B cell (primary cell): ENCODE results near the gene HYOU1. TPM values are rescaled to one million over a fixed set of nuclear protein-coding genes. Genes with fewer than 3 reads are reported as not detected.

Source experiments
- ATAC-seq: fragments of 200-7000 bp; cut with Tn5 transposase; one replicate; pipeline ENCODE4 v1.10.0; 2021; ENCODE audit warnings: low read depth, mild to moderate bottlenecking, moderate number of reproducible peaks, moderate library complexity
- CTCF ChIA-PET: fragments of 350-600 bp; sonication (Branson Sonifier 250); formaldehyde crosslinking; loops from one replicate; lab custom pipeline; 2021; ENCODE audit warnings: antibody characterized with exemption, inconsistent platforms; lab: Charles Lee
- POLR2A ChIA-PET: fragments of 350-600 bp; sonication (Branson Sonifier 250); formaldehyde crosslinking; loops from one replicate; lab custom pipeline; 2021; ENCODE audit warnings: antibody characterized with exemption; lab: Charles Lee
- DNase-seq: peaks from one replicate; pipeline ENCODE4 v3.0.0; 2013
- H2AFZ ChIP-seq: 2 replicates; pipeline ENCODE4 v1.6.1; 2012; ENCODE audit warnings: mild to moderate bottlenecking, low read depth, low read length; ENCODE audit not compliant: insufficient read depth, poor library complexity, severe bottlenecking
- H3K27ac ChIP-seq, 2 donors: 1 replicate in 1 of 2; 2 replicates in 1 of 2; pipeline ENCODE4 v1.5.1; 2012 to 2013; ENCODE audit warnings: low read length in 2 of 2, mild to moderate bottlenecking in 2 of 2, moderate library complexity in 1 of 2
- H3K27me3 ChIP-seq, 4 experiments: fragments of 200-600 bp in 1 of 4; sonication (generic) in 1 of 4; replicated peaks in 1 of 4; 1 replicate in 2 of 4; 2 replicates in 2 of 4; pipeline versions ENCODE4 v1.6.1 to v1.7.0; 2013 to 2016; ENCODE audit warnings: low read length in 3 of 4, mild to moderate bottlenecking in 2 of 4, mixed read lengths in 1 of 4, moderate library complexity in 1 of 4; ENCODE audit not compliant: insufficient read depth in 4 of 4, control insufficient read depth in 3 of 4; ENCODE audit errors: control extremely low read depth in 1 of 4
- H3K36me3 ChIP-seq, 2 experiments: replicated peaks in 1 of 2; 1 replicate in 1 of 2; 2 replicates in 1 of 2; pipeline versions ENCODE4 v1.6.1 to v1.7.1; 2013; ENCODE audit warnings: low read length in 1 of 2; ENCODE audit not compliant: insufficient read depth in 2 of 2, control insufficient read depth in 1 of 2; ENCODE audit errors: control extremely low read depth in 1 of 2, extremely low read depth in 1 of 2
- H3K4me1 ChIP-seq, 2 donors: fragments of 200-600 bp in 1 of 2; sonication (generic) in 1 of 2; 1 replicate in 1 of 2; 2 replicates in 1 of 2; pipeline versions ENCODE4 v1.5.1 to v1.6.1; 2013 to 2017; ENCODE audit warnings: low read length in 2 of 2; ENCODE audit not compliant: control insufficient read depth in 2 of 2, insufficient read depth in 2 of 2
- H3K4me2 ChIP-seq: replicated peaks from 2 replicates; pipeline ENCODE3; 2012; ENCODE audit warnings: mild to moderate bottlenecking, low read depth, low read length; ENCODE audit not compliant: poor library complexity, severe bottlenecking
- H3K4me3 ChIP-seq, 5 experiments: fragments of 200-600 bp in 1 of 5; sonication (generic) in 1 of 5; 1 replicate in 3 of 5; 2 replicates in 2 of 5; pipeline versions ENCODE4 v1.5.1 to v1.7.0; 2011 to 2016; ENCODE audit warnings: low read length in 4 of 5, mild to moderate bottlenecking in 4 of 5, low read depth in 2 of 5, control low read depth in 1 of 5, moderate library complexity in 1 of 5; ENCODE audit not compliant: insufficient read depth in 1 of 5; ENCODE audit errors: control extremely low read depth in 1 of 5, extremely low read depth in 1 of 5
- H3K79me2 ChIP-seq: fragments of 200-600 bp; sonication (generic); one replicate; pipeline ENCODE4 v1.6.0; 2016; ENCODE audit warnings: low read length; ENCODE audit not compliant: control insufficient read depth, insufficient read depth
- H3K9ac ChIP-seq: fragments of 200-600 bp; sonication (generic); 2 replicates; pipeline ENCODE4 v1.6.1; 2017; ENCODE audit warnings: mild to moderate bottlenecking, low read length, moderate library complexity
- H3K9me3 ChIP-seq, 3 donors: one replicate each; pipeline versions ENCODE4 v1.6.1 to v1.7.1; 2013; ENCODE audit warnings: low read length in 2 of 3; ENCODE audit not compliant: control insufficient read depth in 2 of 3, insufficient read depth in 1 of 3; ENCODE audit errors: control extremely low read depth in 1 of 3
- H4K20me1 ChIP-seq: 2 replicates; pipeline ENCODE4 v1.6.0; 2012; ENCODE audit warnings: mild to moderate bottlenecking, low read length; ENCODE audit not compliant: insufficient read depth, control insufficient read depth, poor library complexity, severe bottlenecking
- H3K27ac Mint-ChIP-seq: one replicate; pipeline ENCODE4 v1.8.0; 2021; ENCODE audit warnings: mixed read lengths
- H3K27me3 Mint-ChIP-seq: one replicate; pipeline ENCODE4 v1.8.0; 2021; ENCODE audit warnings: mixed read lengths
- H3K4me1 Mint-ChIP-seq: one replicate; pipeline ENCODE4 v1.8.0; 2021; ENCODE audit warnings: mixed read lengths
- H3K4me3 Mint-ChIP-seq: one replicate; pipeline ENCODE4 v1.8.0; 2021; ENCODE audit warnings: mixed read lengths
- H3K9me3 Mint-ChIP-seq: one replicate; pipeline ENCODE4 v1.8.0; 2022; ENCODE audit warnings: mixed read lengths; ENCODE audit not compliant: insufficient read depth
- CTCF ChIP-seq: fragments of 200-600 bp; IDR thresholded peaks from one replicate; pipeline ENCODE4 v1.8.0; 2022; ENCODE audit warnings: antibody characterized with exemption, mild to moderate bottlenecking
- EZH2 ChIP-seq: IDR thresholded peaks from 2 replicates; pipeline ENCODE4 v1.6.1; 2012; ENCODE audit warnings: borderline replicate concordance, low read depth, mild to moderate bottlenecking, moderate library complexity, low read length; ENCODE audit not compliant: insufficient read depth, poor library complexity, severe bottlenecking
- WGBS: methylation state at CpG from one replicate; pipeline ENCODE4 v1.1.5; 2013; ENCODE audit warnings: missing lambda C conversion rate; ENCODE audit not compliant: insufficient coverage; 5-methylcytosine and 5-hydroxymethylcytosine counted together
- intact Hi-C: fragments of 100-400 bp; cut with micrococcal nuclease; formaldehyde crosslinking; loops from one replicate; pipeline ENCODE4 v1.10.0; 2022
- polyA plus RNA-seq: library from polyadenylated mRNA; depleted of rRNA; stranded (reverse); fragments of >200 nt; gene quantifications from 2 replicates; pipeline ENCODE4 v1.2.3, GENCODE V29; 2012
- total RNA-seq, 2 donors: library from RNA; stranded (reverse); fragments of 120-200 nt in 1 of 2; gene quantifications; 1 replicate in 1 of 2; 2 replicates in 1 of 2; pipeline versions ENCODE4 v1.2.3 to v1.2.4, GENCODE V29; 2013 to 2022

The HYOU1 gene
- total and polyA plus RNA-seq, 2 donors (not counting 1 experiment from before 2014, with no cell fraction given): 38.5 to 48.7 TPM

DNA sequence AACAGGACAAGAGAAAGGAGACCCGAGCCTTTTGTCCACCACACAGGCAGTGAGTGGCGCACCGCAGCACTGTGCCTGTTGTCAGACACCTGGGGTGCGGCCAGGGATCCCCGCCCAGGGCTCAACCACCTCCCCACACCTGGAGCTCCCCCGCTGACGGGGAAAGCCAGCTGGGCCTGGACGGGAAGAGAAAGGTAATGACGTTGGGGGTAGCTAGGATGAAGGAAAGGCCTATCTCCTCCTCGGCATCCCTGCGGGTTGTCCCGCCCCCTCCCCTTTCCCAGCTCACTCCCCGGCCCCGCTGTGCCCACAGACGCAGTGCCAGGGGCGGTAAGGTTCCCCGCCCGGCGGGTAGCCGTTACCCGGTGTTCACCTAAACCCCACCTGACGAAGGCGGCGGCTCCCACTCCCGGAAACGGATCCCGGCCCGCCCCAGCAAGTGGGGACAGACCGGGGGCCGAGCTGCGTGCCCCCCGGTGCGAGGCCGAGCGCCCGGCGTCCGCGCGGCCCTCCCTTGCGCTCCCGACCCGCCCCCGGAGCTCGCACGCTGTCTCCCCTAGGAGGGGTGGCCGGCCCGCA lies 495 bp downstream of the HYOU1 start:
- H3K9me3 ChIP-seq: no peaks in the 10 kb centered on the region
- TF ChIP-seq CTCF (no peak), EZH2 (no peak)
- Mint-ChIP-seq H3K27ac (peak overlapping the region; percentile 93), H3K4me1 (peaks cover 42% of the 10 kb centered on the region), H3K27me3 (no peaks in the 10 kb centered on the region), H3K9me3 (no peaks in the 10 kb centered on the region), H3K4me3 (peak overlapping the region; percentile 97)
- POLR2A ChIA-PET: interaction anchor here (0.5 to 3.8 kb wide), 5 partner anchors 9 to 205 kb away, joined by 3 to 14 read pairs (median 3); partner anchors contain the start of gene VPS11
- peak overlapping the region; percentile 62 to 93 for H3K27ac ChIP-seq
- 0% methylated on average over 41 of the region's 48 CpGs for WGBS
- peak overlapping the region; percentile 87 for H2AFZ ChIP-seq
- peak overlapping the region; percentile 98 for H3K4me2 ChIP-seq
- H3K9ac ChIP-seq: peak overlapping the region; percentile 98
- H3K79me2 ChIP-seq: peaks cover 48% of the 10 kb centered on the region
- ATAC-seq: no peak
- peak overlapping the region; percentile 28 to 95 (median 69) for H3K4me3 ChIP-seq
- H3K4me1 ChIP-seq: peaks cover 25 to 35% of the 10 kb centered on the region in 2 donors
- intact Hi-C loops: loop anchor here (2.0 kb wide), 2 partner anchors 46 to 140 kb away; no protein-coding TSS in a partner anchor
- DNase-seq: peak; percentile 73
- no peaks in the 10 kb centered on the region for H4K20me1 ChIP-seq
- no peaks in the 10 kb centered on the region for H3K27me3 ChIP-seq
- peaks cover 3 to 35% of the 10 kb centered on the region in 2 experiments for H3K36me3 ChIP-seq
- CTCF ChIA-PET: interaction anchor here (0.6 to 2.2 kb wide), 8 partner anchors 11 to 1831 kb away, joined by 3 to 8 read pairs (median 5); partner anchors contain the start of gene VPS11

GRCh38 chr11:119055901-119056300 lies 1.1 kb downstream of the HYOU1 start:
- 75% methylated on average over 6 of the region's 6 CpGs for WGBS
- H3K4me2 ChIP-seq: peak overlapping the region; percentile 98
- Mint-ChIP-seq H3K27ac (peak overlapping the region; percentile 37), H3K9me3 (no peaks in the 10 kb centered on the region), H3K4me3 (peak overlapping the region; percentile 97), H3K27me3 (no peaks in the 10 kb centered on the region), H3K4me1 (peaks cover 46% of the 10 kb centered on the region)
- ChIA-PET CTCF (interaction anchor here (0.6 to 2.2 kb wide), 2 partner anchors 12 to 289 kb away, joined by 3 to 8 read pairs; no protein-coding TSS in a partner anchor), POLR2A (interaction anchor here (0.6 to 3.8 kb wide), 3 partner anchors 11 to 206 kb away, joined by 3 to 14 read pairs (median 3); partner anchors contain the start of gene VPS11)
- peaks cover 0 to 35% of the 10 kb centered on the region in 2 experiments for H3K36me3 ChIP-seq
- peak overlapping the region; percentile 98 for H3K9ac ChIP-seq
- no peak for TF ChIP-seq CTCF
- TF ChIP-seq EZH2: no peak
- no peaks in the 10 kb centered on the region for H4K20me1 ChIP-seq
- H3K4me1 ChIP-seq: peaks cover 27 to 38% of the 10 kb centered on the region in 2 donors
- H3K4me3 ChIP-seq: peak overlapping the region in 4 of 5 experiments; percentile 64 to 95 (median 75)
- H3K9me3 ChIP-seq: no peaks in the 10 kb centered on the region
- peak overlapping the region; percentile 87 for H2AFZ ChIP-seq
- intact Hi-C loops: loop anchor here (2.0 kb wide), 2 partner anchors 47 to 141 kb away; no protein-coding TSS in a partner anchor
- H3K27me3 ChIP-seq: no peaks in the 10 kb centered on the region
- peaks cover 42% of the 10 kb centered on the region for H3K79me2 ChIP-seq
- ATAC-seq: no peak
- peak; percentile 43 for DNase-seq
- H3K27ac ChIP-seq: peak overlapping the region; percentile 62 to 93
